ENCODE results near the gene SSNA1.
A peak's percentile ranks its signal among the peaks of the same experiment; 100 is the strongest.

Gene SSNA1

DNA sequence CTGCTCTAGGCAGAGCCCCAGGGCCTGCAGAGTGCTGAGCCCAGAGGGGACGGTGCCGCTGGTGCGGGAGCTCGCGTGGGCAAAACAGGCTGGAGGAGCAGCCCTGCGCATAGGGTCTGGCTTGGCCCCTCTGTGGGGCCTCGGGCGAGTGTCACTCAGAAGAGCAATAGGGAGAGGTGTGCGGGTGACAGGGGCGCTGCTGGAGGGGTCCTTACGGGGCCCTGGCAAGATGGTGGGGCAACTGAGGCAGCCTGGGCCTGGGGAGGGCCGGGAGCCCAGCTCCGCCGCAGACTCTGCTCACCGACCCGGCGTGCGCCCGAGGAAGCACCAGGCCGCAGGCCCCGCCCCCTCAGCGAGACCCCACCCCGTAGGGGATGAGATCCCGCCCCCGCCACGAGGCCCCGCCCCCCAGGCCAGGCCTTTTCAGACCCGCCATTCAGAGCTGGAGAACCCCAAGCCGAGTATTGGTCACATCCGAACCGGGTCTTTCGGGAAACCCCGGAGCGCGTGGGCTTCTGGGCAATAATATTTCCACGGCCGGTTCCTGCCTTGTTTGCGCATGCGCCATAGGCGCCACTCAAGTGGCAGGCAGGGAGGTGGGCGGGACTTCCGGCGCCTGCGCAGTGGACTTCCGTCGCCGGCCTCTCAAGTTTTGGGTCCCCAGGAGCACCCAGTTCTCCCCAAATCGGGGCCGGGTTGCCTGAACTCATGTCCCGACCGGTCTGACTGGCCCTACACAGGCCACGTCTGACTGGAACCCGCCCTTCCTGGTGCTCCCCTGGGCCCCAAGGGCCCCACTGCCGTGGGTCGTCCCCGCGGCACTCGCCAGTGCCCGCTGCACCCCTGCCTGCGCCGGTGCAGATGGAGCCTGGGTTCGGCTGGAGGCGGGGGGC lies 34.8 kb downstream of the SSNA1 start:
- DNase-seq: peak; percentile 98

DNA sequence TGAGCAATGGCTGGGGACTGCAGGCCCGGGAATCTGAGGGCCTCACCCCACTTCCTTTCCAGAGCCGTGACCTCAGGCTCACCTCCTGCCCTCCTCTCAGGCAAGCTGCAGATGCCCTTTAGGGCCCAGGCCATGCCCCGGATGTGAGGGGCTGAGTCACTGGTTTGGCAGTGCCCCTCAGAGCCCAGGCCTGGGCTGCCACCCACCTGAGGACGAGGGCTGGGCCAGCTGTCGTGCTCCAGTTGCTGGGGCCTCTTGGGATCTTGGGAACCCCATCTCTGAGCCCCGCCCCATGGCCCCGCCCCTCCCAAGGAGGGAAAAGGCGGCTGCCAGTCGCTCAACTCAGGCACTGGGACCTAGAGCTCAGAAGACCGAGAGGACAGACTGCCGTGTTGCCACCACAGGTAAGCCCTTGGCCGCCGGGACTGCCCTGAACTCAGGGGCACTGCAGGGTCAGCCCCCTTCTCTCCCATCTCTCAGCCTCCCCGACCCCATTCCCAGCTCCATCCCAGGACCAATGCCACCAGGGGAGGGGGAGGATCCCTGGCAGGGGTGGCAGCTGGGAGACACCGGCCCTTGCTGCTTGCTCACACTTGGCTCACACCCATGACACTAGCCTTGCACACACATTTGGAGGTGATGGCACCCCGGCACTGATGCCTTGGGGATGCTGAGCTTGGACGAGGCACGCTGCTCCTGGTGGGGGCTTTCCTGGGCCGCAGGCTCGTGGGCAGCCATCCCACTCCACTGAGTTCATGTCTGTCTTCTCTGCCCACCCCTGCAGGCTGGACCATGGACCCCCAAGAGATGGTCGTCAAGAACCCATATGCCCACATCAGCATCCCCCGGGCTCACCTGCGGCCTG lies 36.6 kb downstream of the SSNA1 start, which contains the start of gene CYSRT1:
TSS of gene CYSRT1 (plus strand) at position 345 of the 865 bp plus-strand sequence. CDS start at position 793, 448 bp downstream.
- no peak for DNase-seq

DNA sequence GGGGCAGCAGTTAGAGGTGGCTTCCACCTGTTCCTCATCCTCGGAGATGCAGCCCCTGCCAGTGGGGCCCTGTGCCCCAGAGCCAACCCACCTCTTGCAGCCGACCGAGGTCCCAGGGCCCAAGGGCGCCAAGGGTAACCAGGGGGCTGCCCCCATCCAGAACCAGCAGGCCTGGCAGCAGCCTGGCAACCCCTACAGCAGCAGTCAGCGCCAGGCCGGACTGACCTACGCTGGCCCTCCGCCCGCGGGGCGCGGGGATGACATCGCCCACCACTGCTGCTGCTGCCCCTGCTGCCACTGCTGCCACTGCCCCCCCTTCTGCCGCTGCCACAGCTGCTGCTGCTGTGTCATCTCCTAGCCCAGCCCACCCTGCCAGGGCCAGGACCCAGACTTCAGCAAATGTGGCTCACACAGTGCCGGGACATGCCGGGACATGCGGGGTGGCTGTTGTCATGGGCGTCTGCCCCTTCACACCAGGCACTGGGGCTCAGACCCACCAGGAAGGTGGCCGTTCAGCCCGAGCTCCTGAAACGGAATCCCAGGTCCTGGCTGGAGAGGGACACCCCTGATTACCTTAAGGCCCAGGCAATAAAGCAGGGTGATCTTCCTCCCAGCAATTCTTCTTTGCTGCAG lies 37.3 kb downstream of the SSNA1 start:
- DNase-seq: no peak

DNA sequence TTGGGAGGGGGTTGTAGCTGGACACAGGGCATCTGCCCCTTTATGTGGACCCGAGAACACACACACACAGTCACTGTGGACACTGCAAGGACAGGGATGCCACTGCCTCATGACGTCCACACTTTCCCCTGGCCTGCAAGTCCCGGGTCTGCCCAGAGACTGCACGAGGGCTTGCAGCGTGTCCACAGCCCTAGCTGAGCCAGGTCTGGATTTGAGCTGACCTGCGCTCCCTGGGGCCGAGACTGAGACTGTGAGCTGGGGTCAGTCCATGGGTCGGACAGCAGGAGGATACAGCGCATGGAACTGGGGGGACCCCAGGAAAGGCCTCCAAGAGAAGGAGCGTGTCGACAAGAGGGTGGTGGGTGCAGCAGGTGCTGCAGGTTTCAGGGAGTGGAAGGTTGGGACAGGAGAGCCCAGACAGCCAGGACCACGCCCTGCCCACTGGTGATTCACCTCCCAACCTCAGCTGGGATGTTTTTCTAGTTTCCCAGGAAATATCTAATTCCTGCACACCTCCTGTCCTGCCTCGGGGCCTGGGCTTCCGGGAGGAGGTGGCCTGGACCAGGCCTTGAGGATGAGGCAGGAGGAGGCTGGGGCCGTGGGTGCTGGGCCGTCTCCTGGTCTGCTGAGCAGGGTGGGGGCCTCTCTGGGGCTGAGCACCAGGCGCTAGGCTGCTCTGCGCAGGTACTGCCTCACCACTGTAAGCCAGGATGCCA lies 38.0 kb downstream of the SSNA1 start:
- DNase-seq: no peak

DNA sequence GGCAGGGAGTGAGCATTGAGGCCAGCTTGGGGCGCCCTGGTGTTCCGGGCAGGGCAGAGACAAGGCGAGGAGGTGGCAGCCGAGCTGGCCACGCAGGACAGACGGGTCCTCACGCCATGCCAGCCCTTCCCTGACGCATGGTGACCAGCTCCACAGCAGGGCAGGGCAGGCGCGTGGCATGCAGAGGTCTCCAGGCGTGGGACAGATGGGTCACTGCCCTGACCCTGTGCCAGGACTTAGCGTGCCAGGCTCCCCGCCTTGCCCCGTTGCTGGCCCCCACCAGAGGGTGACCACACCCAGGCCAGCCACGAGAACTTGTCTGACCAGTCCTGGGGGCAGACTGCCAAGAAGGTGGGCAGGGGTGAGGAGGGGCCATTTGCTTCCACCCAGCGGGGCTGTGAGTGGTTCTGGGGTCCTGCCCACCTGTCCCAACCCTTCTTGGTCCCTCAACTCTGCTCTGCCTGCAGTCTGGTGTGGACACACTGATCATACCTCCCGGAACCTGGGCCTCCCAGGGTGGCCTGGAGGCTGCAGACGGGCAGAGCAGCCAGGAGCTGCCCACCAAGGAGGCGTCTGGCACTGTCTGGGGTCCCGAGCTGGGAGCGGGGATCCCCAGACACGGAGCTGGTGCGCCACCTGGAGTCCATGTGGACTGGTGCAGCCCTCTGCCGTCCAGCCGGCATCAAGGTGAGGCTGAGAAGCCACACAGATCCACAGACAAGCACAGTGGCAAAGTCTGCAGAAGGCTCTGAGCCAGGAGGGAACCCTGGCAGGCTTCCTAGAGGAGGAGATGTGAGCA lies 38.8 kb downstream of the SSNA1 start, which contains the start of gene RNF224:
TSS of gene RNF224 (plus strand) at position 449 of the 799 bp plus-strand sequence. CDS start 834 bp downstream, outside the sequence.
- DNase-seq: peak; percentile 60

DNA sequence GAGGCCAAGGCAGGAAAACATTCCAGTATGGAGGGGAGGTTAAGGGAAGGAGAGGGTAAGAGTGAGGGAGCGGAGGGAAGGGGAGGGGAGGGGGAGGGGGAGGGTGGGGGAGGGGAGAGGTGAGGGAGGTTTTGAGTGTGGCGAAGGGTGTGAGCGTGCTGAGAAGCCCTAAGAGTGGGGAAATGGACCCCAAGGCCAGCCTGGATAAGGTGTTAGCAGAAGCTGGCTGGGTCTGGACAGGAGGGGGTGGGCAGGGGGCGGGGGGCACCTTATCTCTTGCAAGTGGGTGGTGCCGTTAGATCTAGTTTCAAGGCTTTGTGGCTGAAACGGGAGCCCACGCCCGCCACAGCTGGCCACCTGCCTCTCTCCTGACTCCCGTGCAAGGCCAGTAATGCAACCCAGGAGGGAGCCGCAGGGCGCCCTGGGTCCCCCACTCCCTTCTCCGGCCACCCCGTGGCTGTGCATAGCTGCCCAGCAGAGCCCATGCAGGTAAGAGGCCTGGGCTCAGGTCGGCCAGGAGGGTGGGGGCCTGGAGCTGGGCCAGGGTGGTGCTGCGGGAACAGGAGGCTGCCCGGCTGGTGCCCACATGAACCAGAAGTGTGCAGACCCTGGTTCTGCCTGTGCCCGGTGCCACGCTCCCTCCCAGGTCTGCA lies 39.5 kb downstream of the SSNA1 start:
- DNase-seq: no peak

DNA sequence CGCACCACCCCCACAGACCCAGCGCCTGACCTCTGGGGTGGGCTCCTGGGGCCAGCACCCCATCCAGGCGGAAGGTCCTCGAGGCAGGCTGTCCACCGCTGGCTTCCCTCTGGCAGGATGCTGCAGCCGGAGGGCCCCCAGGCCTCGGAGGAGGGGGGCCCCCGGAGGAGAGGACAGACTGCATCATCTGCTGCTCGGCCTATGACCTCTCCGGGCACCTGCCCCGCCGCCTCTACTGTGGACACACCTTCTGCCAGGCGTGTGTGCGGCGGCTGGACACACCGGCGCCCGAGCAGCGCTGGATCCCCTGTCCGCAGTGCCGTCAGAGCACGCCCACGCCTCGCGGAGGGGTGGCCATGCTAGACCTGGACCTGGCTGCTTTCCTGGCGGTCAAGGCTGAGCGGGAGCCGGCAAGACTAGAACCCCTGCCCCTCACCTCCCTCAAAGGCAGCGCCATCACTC lies 40.1 kb downstream of the SSNA1 start:
- DNase-seq: no peak

DNA sequence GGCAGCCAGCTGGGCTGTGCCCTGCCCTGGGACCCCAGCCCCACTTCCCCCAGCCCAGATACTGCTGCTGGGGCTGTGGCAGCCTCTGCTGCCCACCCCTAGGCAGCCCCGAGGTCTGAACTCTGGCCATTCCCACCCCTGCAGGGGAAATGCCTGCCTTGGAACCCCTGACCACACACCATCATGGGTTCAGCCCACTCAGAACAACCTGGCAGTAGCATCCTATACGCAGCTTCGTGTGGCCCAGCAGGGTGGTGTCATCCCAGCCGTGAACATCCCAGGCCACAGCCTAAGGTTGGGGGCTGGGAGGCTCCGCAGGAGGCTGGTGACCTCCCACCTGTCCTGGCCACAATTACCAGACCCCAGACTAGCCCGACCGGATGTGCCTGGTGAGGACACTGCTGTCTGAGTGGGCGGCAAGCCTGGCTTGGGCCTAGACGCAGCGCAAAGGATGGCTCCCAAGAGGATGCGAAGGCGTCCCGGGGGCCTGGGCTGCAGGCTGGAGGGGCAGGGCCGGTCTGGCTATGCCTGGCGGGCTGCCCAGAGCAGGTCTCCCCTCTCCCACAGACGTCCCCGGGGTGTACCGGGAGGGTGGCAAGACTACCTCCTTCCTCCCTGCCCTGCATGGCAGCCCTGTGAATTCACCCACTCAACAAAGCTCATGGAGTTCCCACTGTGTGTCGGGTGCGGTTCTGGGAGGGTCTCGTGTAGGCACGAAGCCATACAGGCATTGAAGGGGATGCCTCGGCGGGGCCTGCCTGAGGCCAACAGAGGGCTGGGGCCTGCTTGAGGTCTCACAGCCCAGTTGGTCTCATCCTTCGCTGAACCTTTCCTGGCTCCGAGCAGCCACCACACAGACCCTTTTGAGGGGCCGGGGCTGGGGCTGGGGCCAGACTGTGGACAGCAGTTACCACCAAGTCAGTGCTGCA lies 40.8 kb downstream of the SSNA1 start:
- DNase-seq: no peak

DNA sequence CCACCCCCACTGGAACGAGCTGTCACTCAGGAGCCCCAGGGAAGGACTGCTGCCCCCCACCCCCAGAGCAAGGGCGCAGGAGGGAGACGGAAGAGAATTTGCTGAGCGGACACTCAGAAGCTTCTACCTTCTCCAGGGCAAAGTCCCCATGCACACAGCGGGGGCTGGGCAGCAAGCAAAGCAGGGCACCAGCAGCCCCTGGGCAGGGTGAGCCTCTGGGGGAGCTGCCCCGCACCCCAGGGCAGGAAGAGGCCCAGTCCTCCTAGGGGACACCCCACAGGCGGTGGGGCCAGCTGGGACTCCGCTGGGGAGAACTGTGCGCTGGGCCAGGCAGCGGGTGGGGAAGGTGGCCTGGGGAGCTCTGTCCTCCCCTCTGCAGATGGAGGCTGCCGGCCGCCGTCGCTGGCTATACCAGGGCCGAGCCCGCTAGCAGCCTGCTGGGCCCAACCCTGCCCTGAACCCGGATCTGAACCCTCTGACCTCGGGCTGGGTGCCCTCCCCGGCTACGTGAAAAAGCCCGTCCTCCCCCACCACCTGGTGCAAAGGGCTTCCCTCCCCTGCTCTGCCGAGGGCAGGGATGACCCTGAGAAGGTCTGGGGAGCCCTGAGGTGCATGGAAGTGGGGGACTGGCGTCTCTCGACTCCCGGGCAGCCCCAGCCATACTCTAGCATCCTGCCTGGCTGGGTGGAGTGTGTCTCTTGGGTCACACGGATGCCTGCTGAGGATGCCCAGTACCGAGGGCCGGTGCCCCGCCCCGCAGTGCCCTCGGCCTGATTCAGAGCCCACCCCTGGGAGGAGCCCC lies 41.6 kb downstream of the SSNA1 start:
- no peak for DNase-seq

DNA sequence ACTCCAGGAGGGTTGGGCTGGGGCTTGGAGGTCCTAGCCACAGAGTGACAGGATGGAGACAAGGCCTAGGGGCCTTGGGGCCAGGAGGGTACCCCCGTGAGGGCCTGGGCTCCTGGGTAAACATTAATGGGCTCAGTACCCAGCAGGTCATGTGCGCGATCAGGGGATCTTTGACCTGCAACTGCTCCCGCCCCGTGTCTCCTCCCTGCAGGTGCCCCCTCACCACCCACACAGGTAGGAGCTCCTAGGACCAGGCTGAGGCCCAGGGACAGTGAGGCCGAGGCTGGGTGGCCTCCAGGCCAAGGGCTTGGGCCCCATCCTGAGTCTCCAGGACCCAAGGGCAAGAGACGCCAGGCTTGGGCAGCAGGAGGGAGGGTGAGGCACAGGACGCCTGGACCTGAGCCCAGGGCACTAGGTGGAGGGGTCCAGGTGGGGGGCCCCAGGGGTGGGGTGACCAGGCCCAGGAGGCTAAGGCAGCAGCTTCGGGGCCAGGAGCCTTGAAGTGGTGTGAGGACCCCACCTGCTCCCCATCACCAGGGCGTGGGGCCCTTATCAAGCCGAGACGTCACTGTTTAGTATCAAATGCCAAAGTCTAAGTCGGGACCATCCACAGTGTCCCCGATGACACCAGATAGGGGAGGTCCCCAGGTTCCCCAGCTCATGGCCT lies 42.4 kb downstream of the SSNA1 start, which contains the start of gene SLC34A3:
TSS of gene SLC34A3 (plus strand) at position 197 of the 667 bp plus-strand sequence. CDS start 802 bp downstream, outside the sequence.
- DNase-seq: no peak

DNA sequence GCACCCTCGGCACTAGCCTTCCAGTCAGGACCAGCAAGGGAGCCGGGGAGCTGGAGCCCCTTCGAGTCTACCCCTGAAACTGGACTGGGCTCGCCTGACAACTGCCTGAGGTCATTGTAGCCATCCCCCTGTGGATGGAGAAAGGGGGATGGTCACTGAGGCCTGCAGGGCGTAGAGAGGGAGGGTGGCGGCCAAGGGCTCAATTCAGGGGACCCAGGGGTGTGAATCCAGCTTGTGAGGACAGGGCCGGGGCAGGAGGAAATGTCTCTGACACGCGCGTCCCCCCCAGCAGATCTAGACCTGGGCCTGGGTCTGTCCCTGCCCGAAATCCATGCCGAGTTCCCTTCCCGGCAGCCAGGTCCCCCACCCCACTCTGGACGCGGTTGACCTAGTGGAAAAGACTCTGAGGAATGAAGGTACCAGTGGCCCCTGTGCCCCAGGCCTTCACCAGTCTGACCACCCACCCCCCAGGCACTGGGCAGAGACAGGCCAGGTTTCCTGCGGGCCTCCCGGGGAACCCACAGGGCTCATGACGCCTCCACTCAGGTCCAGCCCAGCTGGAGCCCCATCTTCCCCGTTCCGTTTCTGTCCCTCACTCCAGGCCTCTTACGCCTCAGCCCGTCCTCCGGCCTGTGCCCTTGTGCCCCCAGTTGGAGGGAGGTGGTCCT lies 43.0 kb downstream of the SSNA1 start:
- DNase-seq: no peak

DNA sequence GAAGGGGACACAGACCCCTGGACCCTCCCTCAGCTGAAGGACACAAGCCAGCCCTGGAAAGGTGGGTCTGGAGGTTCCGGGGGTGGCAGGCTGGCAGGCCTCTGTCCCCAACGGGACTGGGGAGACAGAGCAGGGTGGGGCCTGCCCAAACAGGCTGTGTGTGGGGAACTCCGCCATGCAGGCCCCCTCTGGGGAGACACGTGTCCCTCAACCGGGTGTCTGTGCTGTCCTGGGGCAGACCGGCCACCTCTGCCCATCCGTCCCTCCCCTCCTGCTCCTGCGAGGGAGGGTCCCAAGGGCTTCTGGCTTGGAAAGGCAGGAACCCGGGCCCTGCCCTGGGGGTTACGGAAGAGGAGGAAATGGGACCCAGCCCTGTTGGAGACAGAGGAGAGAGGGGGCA lies 43.6 kb downstream of the SSNA1 start:
- DNase-seq: no peak

DNA sequence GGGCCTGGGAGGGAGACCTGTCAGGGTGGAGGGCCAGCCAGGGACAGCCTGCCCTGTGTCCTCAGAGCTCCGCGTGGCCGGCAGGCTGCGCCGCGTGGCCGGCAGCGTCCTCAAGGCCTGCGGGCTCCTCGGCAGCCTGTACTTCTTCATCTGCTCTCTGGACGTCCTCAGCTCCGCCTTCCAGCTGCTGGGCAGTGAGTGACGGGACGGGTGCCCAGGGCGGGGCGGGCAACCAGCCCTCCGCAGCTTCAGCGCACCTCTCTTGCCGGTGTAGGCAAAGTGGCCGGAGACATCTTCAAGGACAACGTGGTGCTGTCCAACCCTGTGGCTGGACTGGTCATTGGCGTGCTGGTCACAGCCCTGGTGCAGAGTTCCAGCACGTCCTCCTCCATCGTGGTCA lies 44.0 kb downstream of the SSNA1 start:
- no peak for DNase-seq

DNA sequence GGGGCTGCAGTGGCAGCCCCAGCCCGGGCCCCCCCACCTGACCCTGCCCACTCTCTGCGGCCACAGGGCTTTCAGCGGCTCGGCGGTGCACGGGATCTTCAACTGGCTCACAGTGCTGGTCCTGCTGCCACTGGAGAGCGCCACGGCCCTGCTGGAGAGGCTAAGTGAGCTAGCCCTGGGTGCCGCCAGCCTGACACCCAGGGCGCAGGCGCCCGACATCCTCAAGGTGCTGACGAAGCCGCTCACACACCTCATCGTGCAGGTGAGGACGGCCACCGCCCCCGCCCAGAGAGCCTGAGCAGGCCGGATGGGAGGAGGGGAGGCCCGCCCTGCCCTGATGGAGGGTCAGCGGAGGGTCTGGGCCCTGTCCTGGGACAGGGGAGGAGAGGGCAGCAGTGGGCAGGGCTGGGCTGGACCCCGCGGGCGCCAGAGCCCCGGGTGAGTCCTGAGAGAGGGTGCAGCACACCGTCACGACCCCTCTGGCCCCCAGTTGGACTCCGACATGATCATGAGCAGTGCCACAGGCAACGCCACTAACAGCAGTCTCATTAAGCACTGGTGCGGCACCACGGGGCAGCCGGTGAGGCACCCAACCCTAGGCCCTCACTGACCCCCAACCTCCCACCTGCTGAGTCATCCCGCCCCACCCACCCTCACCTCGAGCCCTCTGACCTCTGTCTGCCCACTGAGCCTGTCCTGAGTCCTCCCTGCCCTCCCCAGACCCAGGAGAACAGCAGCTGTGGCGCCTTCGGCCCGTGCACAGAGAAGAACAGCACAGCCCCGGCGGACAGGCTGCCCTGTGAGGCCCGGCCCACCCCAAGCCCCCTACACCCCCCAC lies 44.9 kb downstream of the SSNA1 start:
- DNase-seq: no peak

DNA sequence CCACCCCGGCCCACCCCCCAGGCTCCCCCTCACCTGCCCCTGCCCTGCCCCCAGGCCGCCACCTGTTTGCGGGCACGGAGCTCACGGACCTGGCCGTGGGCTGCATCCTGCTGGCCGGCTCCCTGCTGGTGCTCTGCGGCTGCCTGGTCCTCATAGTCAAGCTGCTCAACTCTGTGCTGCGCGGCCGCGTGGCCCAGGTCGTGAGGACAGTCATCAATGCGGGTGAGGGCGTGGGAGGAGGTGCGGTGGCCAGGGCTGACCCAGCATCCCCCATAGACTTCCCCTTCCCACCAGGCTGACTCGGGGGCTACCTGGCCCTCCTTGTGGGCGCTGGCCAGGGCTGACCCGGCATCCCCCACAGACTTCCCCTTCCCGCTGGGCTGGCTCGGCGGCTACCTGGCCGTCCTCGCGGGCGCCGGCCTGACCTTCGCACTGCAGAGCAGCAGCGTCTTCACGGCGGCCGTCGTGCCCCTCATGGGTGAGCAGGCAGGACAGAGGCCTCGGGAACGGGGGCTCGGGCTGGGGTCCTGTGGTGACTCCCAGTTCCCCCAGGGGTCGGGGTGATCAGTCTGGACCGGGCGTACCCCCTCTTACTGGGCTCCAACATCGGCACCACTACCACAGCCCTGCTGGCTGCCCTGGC lies 45.7 kb downstream of the SSNA1 start:
- DNase-seq: no peak

Measured in NCI-H1092 (cell line).